HT1080 (cell line): Measurements from ENCODE around the gene ACTN1. TPM values are rescaled to one million over a fixed set of nuclear protein-coding genes. Genes with fewer than 3 reads are reported as not detected.

ENCODE experiments used
- DNase-seq: peaks from one replicate; pipeline ENCODE4 v3.0.0-alpha.2; 2015; ENCODE audit warnings: low read depth
- small RNA-seq: library from RNA; depleted of rRNA; stranded (forward); fragments of <200 nt; gene quantifications from one replicate; pipeline ENCODE3, GENCODE V24; 2014
- total RNA-seq: library from RNA; depleted of rRNA; stranded (reverse); fragments of >200 nt; shearing (Covaris generic); gene quantifications from 2 replicates; pipeline ENCODE4 v1.2.3, GENCODE V29; 2014; rRNA removed

The ACTN1 gene
- total RNA-seq, 1 experiment from 2014 or later: 266 TPM

DNA sequence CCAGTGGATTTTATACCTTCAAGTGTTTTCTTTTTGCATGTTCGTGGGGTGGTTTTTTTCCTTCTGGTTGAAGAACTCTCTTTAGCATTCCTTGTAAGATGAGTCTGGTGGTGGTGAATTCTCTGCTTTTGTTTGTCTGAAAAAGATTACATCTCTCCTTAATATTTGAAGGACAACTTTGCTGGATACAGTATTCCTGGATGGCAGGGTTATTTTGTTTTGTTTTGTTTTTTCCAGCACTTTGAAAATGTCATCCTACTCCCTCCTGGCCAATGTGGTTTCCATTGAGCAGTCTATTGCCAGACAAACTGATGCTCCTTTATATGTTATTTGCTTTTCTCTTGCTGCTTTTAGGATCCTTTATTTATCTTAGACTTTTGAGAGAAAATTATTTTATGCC, 143.0 kb downstream of the ACTN1 start:
- DNase-seq: no peak

DNA sequence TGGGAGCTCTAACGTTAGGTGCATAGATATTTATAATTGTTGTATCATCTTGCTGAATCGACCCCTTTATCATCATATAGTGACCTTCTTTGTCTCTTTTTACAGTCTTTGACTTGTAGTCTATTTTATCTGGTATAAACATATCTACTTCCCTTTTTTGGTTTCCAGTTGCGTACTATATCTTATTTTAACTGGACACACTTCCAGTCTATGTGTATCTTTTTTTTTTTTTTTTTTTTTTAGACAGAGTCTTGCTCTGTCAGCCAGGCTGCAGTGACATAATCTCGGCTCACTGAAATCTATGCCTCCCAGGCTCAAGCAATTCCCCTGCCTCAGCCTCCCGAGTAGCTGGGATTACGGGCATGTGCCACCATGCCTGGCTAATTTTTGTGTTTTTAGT, 144.3 kb downstream of the ACTN1 start:
- no peak for DNase-seq

DNA sequence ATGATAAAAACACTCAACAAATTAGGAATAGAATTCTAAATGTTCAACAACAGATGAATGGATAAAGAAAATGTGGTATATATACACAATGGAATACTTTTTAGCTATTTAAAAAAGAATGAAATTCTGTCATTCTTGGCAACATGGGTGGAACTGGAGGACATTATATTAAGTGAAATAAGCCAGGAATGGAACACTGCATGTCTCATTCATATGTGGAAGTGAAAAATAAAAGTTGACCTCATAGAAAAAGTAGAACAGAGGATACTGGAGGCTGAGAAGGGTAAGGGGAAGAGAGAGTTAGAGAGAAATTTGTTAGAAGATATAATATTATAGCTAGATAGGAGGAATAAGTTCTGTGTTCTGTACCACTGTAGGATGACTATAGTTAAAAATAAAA, 150.4 kb downstream of the ACTN1 start:
- no peak for DNase-seq

DNA sequence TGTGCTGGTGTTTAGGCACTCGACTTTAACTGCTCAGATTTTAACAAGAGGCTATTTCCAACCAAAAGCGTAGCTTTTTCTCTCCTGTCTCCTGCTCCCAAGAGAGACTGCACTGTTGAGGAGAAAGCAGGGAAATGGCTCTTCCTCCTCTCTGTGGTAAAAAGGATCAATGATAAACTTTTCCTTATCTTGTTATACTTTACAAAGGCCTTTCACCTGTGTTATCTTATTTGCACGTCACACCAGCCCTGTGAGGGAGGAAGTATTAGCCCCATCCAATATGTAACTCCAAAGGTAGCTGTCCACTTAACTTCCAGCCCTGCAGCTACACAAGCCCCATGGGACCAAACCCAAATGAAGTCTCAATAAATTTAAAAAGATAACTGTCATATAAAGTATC, 153.4 kb downstream of the ACTN1 start:
- no peak for DNase-seq

DNA sequence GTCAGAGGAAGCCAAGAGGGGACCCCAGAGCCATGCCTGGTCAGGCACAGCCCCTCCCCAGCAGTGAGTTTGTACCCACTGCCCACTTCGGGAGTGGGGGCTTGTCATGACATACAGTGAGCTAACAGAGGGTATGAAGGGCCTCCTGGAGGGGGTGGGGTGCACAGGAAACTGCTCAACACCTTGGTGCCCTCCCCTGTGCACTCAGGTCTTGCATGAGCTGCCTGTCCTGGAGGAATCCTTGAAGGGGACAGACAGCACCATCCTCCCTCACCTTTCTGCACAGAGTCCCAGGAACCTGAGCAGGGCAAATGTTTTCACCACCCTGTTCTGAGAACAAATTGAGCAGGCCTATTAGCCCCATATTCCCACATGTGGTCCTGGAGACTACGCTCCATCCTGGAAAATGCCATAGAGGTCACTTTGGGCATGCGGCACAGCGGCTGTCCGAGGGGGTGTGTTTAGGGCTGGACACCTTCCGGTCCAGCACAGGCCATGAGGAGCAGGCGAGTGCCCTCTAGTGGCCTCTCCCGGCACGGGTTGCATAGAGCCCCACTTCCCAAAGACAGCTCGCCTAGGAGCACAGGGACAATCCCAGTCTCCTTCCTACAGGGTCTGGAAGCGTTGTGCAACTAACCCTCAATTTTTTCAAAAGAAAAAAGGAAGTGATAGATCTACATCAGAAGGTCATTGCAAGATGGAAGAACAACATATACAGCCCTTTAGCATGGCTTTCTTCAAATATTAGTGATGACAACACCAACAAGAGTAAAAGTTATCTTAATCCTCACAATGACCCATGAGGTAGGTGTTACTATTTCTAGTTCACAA, 154.4 kb downstream of the ACTN1 start:
- peak; percentile 88 for DNase-seq

DNA sequence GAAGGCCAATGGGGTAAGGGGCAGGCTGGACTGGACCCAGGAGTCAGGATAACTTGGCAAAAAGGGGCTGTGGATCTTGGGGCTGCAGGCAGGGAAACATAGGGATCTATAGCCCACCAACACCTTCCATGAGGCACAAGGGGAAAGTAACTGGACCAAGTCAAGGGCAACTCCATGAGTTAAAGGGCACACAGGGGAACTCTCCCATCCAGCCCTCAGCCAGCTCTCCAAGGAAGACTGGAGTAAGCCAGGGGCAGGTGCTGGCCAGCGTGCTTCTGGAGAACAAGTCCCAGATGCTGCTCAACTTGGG, 154.9 kb downstream of the ACTN1 start:
- DNase-seq: no peak

Small RNAs within 50 kb of the gene (small RNA-seq; reads per million reads assigned to genes)
- gene BANF1P1 (not detected), gene HMGN1P3 (not detected), gene RPS29P1 (not detected)

Other genes with a start within 250 kb of the ACTN1 start
- gene ZFP36L1, start 186.2 kb downstream of the ACTN1 start, total RNA-seq: 53.0 and 70.7 TPM in 2 replicates
- 7.7 and 9.5 TPM in 2 replicates for gene DCAF5, start 173.8 kb upstream of the ACTN1 start, total RNA-seq
- 11.1 and 13.5 TPM in 2 replicates for gene EXD2, start 212.2 kb upstream of the ACTN1 start, total RNA-seq